Parietal lobe (tissue), 2 donors: ENCODE measurements around the gene PPP1R10. TPM values are rescaled to one million over a fixed set of nuclear protein-coding genes. Genes with fewer than 3 reads are reported as not detected.

Experiments used
- small RNA-seq: library from RNA; depleted of rRNA; stranded (forward); fragments of <200 nt; gene quantifications from one replicate; pipeline ENCODE3, GENCODE V24; 2014; ENCODE audit warnings: low replicate concordance
- total RNA-seq: library from RNA; depleted of rRNA; stranded (reverse); fragments of >200 nt; gene quantifications from one replicate; pipeline ENCODE4 v1.2.3, GENCODE V29; 2014

Gene PPP1R10
- 55.7 TPM for total RNA-seq

GRCh38 chr6:30616811-30617564 is at the start of gene PPP1R10:
Gene PPP1R10, minus strand, starts transcription at chr6:30617243. Its CDS starts 7,299 bp downstream, at chr6:30609944.

GRCh38 chr6:30646450-30647241 is 29.6 kb upstream of the PPP1R10 start, which contains the start of gene C6orf136:
Gene C6orf136, plus strand, starts transcription at chr6:30647133. Its CDS starts 99 bp downstream, at chr6:30647232.

DNA sequence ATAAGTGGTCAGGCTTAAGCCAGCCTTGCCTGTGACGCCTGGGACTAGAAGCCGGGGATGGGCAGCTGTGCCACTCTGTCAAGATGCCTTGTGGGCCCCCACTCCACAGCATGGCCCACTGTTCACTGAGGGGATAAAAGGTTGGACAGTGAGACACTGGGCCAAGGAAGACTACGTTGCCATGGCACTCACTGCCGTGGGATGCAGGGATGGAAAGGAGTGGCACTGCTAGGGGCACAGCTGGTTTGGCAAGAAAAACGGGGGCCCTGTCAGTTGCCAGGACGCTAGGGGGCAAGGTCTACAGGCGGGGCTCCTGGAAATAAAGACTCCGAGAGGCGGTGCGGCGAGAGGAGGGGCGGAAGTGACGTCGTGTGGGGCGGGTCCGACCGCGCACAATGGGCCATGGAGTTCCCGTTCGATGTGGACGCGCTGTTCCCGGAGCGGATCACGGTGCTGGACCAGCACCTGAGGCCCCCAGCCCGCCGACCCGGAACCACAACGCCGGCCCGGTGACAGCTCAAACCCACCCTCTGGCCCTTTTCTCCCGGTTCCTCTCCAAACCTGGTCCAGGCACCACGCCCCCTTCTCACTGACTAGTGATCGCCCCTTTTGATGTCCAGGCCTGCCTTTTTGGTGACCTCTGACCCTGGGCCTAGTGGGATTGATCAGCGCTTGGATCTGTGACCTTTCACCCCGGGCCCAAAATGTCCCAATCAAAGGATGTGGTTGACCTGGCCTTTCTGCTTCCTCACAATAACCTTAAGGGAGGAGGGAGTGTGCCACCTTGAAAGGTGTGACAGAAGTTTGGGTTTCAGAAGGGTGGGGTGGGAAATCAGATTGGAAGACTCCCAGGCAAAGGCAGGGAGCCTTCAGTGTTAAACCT is 9.7 kb upstream of the PPP1R10 start, which contains the start of gene ATAT1:
Gene ATAT1 (plus strand): TSS at position 391 of the 883 bp plus-strand sequence.

GRCh38 chr6:30617565-30618269 is 674 bp upstream of the PPP1R10 start, which contains the start of gene MRPS18B:
Gene MRPS18B, plus strand, starts transcription at chr6:30617840. Its CDS starts 26 bp downstream, at chr6:30617866.

GRCh38 chr6:30571075-30571761 is 45.8 kb downstream of the PPP1R10 start, which contains the start of gene ABCF1:
Gene ABCF1, plus strand, starts transcription at chr6:30571442. Its CDS starts 46 bp downstream, at chr6:30571488.

DNA sequence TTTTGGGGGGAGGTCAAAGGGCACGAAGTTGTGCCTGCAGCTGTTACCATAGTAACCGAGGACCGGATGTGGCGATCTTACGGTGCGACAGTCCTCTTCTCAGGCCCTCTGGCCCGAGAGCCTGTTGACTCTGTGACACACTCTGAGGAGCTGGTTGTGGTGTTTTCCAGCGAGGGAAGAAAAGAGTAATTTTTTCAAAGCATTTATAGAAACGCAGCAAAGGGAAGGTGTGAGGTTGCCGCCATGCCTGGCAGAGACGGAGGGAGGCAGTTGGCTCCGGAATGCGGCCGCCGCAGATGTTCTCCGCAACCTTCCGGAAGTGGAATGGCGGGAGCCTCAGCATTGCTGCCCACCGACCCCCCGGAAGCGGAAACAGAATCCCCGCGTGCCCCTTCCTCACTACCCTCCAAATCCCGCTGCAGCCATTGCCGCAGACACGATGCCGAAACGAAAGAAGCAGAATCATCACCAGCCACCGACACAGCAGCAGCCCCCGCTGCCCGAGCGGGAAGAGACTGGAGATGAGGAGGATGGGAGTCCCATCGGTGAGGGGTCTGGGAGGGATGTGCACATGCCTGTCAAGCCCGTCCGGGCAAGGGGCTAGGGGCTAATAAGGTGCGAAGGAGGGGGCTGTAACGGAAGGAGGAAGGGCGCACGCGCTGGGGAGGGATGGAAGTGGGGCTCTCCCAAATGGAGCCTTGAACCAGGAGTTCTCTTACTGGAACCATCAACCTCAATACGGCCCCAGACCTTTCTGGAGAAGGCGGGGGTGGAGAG is 59.9 kb downstream of the PPP1R10 start, which contains the start of gene PRR3:
Gene PRR3 (plus strand): TSS at position 390 of the 777 bp plus-strand sequence. CDS start 50 bp downstream, at position 440.

DNA sequence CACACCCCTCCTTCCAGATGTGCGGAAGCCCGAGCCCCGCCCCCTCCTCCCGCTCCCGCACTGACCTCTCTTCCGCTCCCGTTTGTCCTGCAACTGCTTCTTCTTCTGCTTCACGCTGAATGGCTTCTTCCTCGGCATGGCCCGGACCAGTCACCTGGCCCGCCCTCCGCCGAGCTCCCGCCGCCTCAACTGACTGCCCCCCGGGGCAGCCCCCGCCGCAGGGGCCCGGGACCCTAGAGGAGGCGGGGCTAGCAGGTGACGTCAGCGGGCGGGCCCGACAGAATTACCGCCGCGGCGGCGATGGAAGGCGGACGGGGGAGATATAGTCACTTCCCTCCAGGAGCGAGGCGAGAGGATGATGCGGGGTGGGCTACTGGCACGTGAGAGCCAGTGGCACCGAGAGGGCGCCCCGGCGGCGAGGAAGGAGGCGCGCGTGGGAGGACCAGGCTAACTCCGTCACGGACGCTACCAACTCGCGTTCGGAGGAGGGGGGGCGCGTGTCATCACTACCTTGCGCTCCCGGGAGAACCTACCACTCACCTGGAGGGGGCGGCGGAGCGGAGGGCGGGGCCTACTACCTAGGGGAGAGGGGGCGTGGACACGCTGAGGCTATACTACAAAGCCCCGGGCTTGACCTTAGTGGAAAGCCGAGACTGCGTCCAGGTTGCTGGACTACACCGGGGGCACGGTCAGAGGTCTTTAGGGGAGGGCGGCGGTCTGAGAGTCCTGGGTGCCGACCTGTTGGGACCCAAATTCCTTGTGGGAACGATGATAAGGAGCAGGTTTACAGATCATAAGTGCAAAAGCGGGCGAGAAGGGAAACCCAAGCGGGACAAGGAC is 60.8 kb downstream of the PPP1R10 start, which contains the start of gene GNL1:
Gene GNL1 (minus strand): TSS at position 424 of the 840 bp plus-strand sequence. CDS start 286 bp downstream, at position 138.

Small RNA genes within 50 kb of the gene (small RNA-seq; reads per million reads assigned to genes)
- 1.2 reads per million, percentile 73 among the genes with 10 or more reads in this experiment for gene MIR877

Other genes with a start within 250 kb of the PPP1R10 start
- 22.2 TPM for gene HLA-E, start 127.7 kb downstream of the PPP1R10 start, total RNA-seq
- 48.5 TPM for gene GNL1, start 60.8 kb downstream of the PPP1R10 start, total RNA-seq
- 22.8 TPM for gene PRR3, start 59.9 kb downstream of the PPP1R10 start, total RNA-seq
- gene ABCF1, start 45.8 kb downstream of the PPP1R10 start, total RNA-seq: 24.7 TPM
- 28.2 TPM for gene MRPS18B, start 597 bp upstream of the PPP1R10 start, total RNA-seq
- 67.3 TPM for gene ATAT1, start 9.6 kb upstream of the PPP1R10 start, total RNA-seq
- 14.4 TPM for gene C6orf136, start 29.9 kb upstream of the PPP1R10 start, total RNA-seq
- gene DHX16, start 55.8 kb upstream of the PPP1R10 start, total RNA-seq: 22.5 TPM
- 37.2 TPM for gene PPP1R18, start 69.4 kb upstream of the PPP1R10 start, total RNA-seq
- gene NRM, start 73.7 kb upstream of the PPP1R10 start, total RNA-seq: 4.7 TPM
- gene MDC1, start 100.0 kb upstream of the PPP1R10 start, total RNA-seq: 9.4 TPM
- gene TUBB, start 103.1 kb upstream of the PPP1R10 start, total RNA-seq: 1,375 TPM
- gene FLOT1, start 125.4 kb upstream of the PPP1R10 start, total RNA-seq: 66.0 TPM
- gene IER3, start 127.3 kb upstream of the PPP1R10 start, total RNA-seq: 1.6 TPM